ENCODE data around the gene SEC23A. TPM values are rescaled to one million over a fixed set of nuclear protein-coding genes. Genes with fewer than 3 reads are reported as not detected.

SEC23A gene
- total and polyA plus RNA-seq, 2 of the 13 experiments (the other 11 are each of a cell fraction or from before 2014, with no cell fraction given): 403 to 887 TPM

GRCh38 chr14:39114073-39114838, 11.2 kb upstream of the SEC23A start, which contains the start of gene GEMIN2 (continued):
- TF ChIP-seq, protein P1, sequence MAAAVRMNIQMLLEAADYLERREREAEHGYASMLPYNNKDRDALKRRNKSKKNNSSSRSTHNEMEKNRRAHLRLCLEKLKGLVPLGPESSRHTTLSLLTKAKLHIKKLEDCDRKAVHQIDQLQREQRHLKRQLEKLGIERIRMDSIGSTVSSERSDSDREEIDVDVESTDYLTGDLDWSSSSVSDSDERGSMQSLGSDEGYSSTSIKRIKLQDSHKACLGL (CRISPR knock-in tag; IDR thresholded peaks at IDR 0.05): peak; percentile 88
- TF ChIP-seq, protein P2, sequence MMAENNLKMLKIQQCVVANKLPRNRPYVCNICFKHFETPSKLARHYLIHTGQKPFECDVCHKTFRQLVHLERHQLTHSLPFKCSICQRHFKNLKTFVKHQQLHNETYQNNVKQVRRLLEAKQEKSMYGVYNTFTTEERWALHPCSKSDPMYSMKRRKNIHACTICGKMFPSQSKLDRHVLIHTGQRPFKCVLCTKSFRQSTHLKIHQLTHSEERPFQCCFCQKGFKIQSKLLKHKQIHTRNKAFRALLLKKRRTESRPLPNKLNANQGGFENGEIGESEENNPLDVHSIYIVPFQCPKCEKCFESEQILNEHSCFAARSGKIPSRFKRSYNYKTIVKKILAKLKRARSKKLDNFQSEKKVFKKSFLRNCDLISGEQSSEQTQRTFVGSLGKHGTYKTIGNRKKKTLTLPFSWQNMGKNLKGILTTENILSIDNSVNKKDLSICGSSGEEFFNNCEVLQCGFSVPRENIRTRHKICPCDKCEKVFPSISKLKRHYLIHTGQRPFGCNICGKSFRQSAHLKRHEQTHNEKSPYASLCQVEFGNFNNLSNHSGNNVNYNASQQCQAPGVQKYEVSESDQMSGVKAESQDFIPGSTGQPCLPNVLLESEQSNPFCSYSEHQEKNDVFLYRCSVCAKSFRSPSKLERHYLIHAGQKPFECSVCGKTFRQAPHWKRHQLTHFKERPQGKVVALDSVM (CRISPR knock-in tag; IDR thresholded peaks at IDR 0.05): peak; percentile 60; the same call in 1 of the 2 replicates
- TF ChIP-seq ZNF451 (CRISPR knock-in tag; IDR thresholded peaks at IDR 0.05) (peak; percentile 92), ZNF670 (CRISPR knock-in tag; IDR thresholded peaks at IDR 0.05; ENCODE audit: borderline replicate concordance) (no peak), ZNF350 (CRISPR knock-in tag; IDR thresholded peaks at IDR 0.05; ENCODE audit: borderline replicate concordance, low read depth) (peak; percentile 99), MIER2 (CRISPR knock-in tag; IDR thresholded peaks at IDR 0.05) (peak; percentile 77), KMT2A (CRISPR knock-in tag; IDR thresholded peaks at IDR 0.05) (peak; percentile 99), ZNF383 (CRISPR knock-in tag; IDR thresholded peaks at IDR 0.05; ENCODE audit: borderline replicate concordance) (peak; percentile 94), FOXA1 (IDR thresholded peaks at IDR 0.05) (no peak), FOXA1 (CRISPR knock-in tag; IDR thresholded peaks at IDR 0.05) (peak; percentile 64), ZBTB7B (CRISPR knock-in tag; IDR thresholded peaks at IDR 0.05) (peak; percentile 84), NR2C2 (CRISPR knock-in tag; IDR thresholded peaks at IDR 0.05; ENCODE audit: borderline replicate concordance) (peak; percentile 97), ZNF652 (CRISPR knock-in tag; IDR thresholded peaks at IDR 0.05; ENCODE audit: borderline replicate concordance, low read depth) (peak; percentile 44; the same call in 1 of the 2 replicates), GATAD1 (CRISPR knock-in tag; IDR thresholded peaks at IDR 0.05) (peak; percentile 94), KDM6A (CRISPR knock-in tag; IDR thresholded peaks at IDR 0.05; ENCODE audit: low read depth) (no peak)
- TF ChIP-seq, protein P3, sequence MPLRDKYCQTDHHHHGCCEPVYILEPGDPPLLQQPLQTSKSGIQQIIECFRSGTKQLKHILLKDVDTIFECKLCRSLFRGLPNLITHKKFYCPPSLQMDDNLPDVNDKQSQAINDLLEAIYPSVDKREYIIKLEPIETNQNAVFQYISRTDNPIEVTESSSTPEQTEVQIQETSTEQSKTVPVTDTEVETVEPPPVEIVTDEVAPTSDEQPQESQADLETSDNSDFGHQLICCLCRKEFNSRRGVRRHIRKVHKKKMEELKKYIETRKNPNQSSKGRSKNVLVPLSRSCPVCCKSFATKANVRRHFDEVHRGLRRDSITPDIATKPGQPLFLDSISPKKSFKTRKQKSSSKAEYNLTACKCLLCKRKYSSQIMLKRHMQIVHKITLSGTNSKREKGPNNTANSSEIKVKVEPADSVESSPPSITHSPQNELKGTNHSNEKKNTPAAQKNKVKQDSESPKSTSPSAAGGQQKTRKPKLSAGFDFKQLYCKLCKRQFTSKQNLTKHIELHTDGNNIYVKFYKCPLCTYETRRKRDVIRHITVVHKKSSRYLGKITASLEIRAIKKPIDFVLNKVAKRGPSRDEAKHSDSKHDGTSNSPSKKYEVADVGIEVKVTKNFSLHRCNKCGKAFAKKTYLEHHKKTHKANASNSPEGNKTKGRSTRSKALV (CRISPR knock-in tag; IDR thresholded peaks at IDR 0.05): peak; percentile 93
- TF ChIP-seq, protein P4, sequence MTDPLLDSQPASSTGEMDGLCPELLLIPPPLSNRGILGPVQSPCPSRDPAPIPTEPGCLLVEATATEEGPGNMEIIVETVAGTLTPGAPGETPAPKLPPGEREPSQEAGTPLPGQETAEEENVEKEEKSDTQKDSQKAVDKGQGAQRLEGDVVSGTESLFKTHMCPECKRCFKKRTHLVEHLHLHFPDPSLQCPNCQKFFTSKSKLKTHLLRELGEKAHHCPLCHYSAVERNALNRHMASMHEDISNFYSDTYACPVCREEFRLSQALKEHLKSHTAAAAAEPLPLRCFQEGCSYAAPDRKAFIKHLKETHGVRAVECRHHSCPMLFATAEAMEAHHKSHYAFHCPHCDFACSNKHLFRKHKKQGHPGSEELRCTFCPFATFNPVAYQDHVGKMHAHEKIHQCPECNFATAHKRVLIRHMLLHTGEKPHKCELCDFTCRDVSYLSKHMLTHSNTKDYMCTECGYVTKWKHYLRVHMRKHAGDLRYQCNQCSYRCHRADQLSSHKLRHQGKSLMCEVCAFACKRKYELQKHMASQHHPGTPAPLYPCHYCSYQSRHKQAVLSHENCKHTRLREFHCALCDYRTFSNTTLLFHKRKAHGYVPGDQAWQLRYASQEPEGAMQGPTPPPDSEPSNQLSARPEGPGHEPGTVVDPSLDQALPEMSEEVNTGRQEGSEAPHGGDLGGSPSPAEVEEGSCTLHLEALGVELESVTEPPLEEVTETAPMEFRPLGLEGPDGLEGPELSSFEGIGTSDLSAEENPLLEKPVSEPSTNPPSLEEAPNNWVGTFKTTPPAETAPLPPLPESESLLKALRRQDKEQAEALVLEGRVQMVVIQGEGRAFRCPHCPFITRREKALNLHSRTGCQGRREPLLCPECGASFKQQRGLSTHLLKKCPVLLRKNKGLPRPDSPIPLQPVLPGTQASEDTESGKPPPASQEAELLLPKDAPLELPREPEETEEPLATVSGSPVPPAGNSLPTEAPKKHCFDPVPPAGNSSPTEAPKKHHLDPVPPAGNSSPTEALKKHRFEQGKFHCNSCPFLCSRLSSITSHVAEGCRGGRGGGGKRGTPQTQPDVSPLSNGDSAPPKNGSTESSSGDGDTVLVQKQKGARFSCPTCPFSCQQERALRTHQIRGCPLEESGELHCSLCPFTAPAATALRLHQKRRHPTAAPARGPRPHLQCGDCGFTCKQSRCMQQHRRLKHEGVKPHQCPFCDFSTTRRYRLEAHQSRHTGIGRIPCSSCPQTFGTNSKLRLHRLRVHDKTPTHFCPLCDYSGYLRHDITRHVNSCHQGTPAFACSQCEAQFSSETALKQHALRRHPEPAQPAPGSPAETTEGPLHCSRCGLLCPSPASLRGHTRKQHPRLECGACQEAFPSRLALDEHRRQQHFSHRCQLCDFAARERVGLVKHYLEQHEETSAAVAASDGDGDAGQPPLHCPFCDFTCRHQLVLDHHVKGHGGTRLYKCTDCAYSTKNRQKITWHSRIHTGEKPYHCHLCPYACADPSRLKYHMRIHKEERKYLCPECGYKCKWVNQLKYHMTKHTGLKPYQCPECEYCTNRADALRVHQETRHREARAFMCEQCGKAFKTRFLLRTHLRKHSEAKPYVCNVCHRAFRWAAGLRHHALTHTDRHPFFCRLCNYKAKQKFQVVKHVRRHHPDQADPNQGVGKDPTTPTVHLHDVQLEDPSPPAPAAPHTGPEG (CRISPR knock-in tag; IDR thresholded peaks at IDR 0.05): peak; percentile 94
